H9 (cell line): Measurements from ENCODE around the gene C13orf46. TPM values are rescaled to one million over a fixed set of nuclear protein-coding genes. Genes with fewer than 3 reads are reported as not detected.
A peak's percentile ranks its signal among the peaks of the same experiment; 100 is the strongest.

Experiments used
- DNase-seq: peaks from one replicate; pipeline ENCODE4 v3.0.0-alpha.2; 2017
- H2AFZ ChIP-seq: one replicate; pipeline ENCODE4 v1.6.1; 2013; ENCODE audit warnings: mild to moderate bottlenecking, low read length, control low read depth, moderate library complexity
- H2AK5ac ChIP-seq: 2 replicates; pipeline ENCODE4 v1.6.1; 2013; ENCODE audit warnings: low read length, control low read depth, mixed read lengths; ENCODE audit not compliant: insufficient read length
- H2BK120ac ChIP-seq: one replicate; pipeline ENCODE4 v1.6.1; 2013; ENCODE audit warnings: low read depth, mild to moderate bottlenecking, low read length, control low read depth, inconsistent platforms; ENCODE audit not compliant: poor library complexity, severe bottlenecking
- H2BK12ac ChIP-seq: 2 replicates; pipeline ENCODE4 v1.6.1; 2013; ENCODE audit warnings: low read length, control low read depth, mixed read lengths, low read depth; ENCODE audit not compliant: insufficient read length
- H2BK15ac ChIP-seq: 2 replicates; pipeline ENCODE4 v1.6.1; 2013; ENCODE audit warnings: low read depth, low read length, control low read depth
- H2BK20ac ChIP-seq: one replicate; pipeline ENCODE4 v1.6.1; 2013; ENCODE audit warnings: low read depth, mild to moderate bottlenecking, low read length, control low read depth, inconsistent platforms; ENCODE audit not compliant: poor library complexity, severe bottlenecking
- H2BK5ac ChIP-seq: 2 replicates; pipeline ENCODE4 v1.6.1; 2013; ENCODE audit warnings: low read length, control low read depth, mixed read lengths; ENCODE audit not compliant: insufficient read length
- H3K14ac ChIP-seq: 2 replicates; pipeline ENCODE4 v1.6.1; 2013; ENCODE audit warnings: low read length, control low read depth; ENCODE audit not compliant: insufficient read depth
- H3K18ac ChIP-seq: 2 replicates; pipeline ENCODE4 v1.6.1; 2013; ENCODE audit warnings: low read depth, mild to moderate bottlenecking, mixed read lengths, low read length, control low read depth; ENCODE audit not compliant: insufficient read length
- H3K23ac ChIP-seq: 2 replicates; pipeline ENCODE4 v1.6.1; 2013; ENCODE audit warnings: low read length, control low read depth, mixed read lengths, low read depth; ENCODE audit not compliant: insufficient read length
- H3K23me2 ChIP-seq: 2 replicates; pipeline ENCODE4 v1.6.1; 2013; ENCODE audit warnings: low read depth, mild to moderate bottlenecking, mixed read lengths, low read length, control low read depth; ENCODE audit not compliant: insufficient read length, poor library complexity, severe bottlenecking
- H3K27ac ChIP-seq: 2 replicates; pipeline ENCODE4 v1.5.1; 2013; ENCODE audit warnings: low read length, control low read depth, mixed read lengths, low read depth; ENCODE audit not compliant: insufficient read length
- H3K27me3 ChIP-seq: 2 replicates; pipeline ENCODE4 v1.6.1; 2013; ENCODE audit warnings: low read length, control low read depth, inconsistent platforms; ENCODE audit not compliant: insufficient read depth
- H3K4ac ChIP-seq: 2 replicates; pipeline ENCODE4 v1.6.1; 2013; ENCODE audit warnings: low read depth, mild to moderate bottlenecking, control low read depth, inconsistent platforms, low read length, moderate library complexity
- H3K4me1 ChIP-seq: 2 replicates; pipeline ENCODE4 v1.6.1; 2013; ENCODE audit warnings: low read length, control low read depth, inconsistent platforms; ENCODE audit not compliant: insufficient read depth
- H3K4me2 ChIP-seq: 2 replicates; pipeline ENCODE4 v1.6.1; 2013; ENCODE audit warnings: low read length, control low read depth, mixed read lengths; ENCODE audit not compliant: insufficient read length, insufficient read depth
- H3K56ac ChIP-seq: 2 replicates; pipeline ENCODE4 v1.6.1; 2013; ENCODE audit warnings: low read depth, mild to moderate bottlenecking, mixed read lengths, low read length, control low read depth; ENCODE audit not compliant: insufficient read length
- H3K79me1 ChIP-seq: 2 replicates; pipeline ENCODE4 v1.6.1; 2013; ENCODE audit warnings: low read depth, mild to moderate bottlenecking, moderate library complexity, low read length, control low read depth, inconsistent platforms; ENCODE audit not compliant: insufficient read depth, poor library complexity, severe bottlenecking
- H3K79me2 ChIP-seq: 2 replicates; pipeline ENCODE4 v1.6.1; 2013; ENCODE audit warnings: low read length, control low read depth, inconsistent platforms; ENCODE audit not compliant: insufficient read depth
- H3K9ac ChIP-seq: 2 replicates; pipeline ENCODE4 v1.6.1; 2013; ENCODE audit warnings: low read length, control low read depth, mixed read lengths; ENCODE audit not compliant: insufficient read length; ENCODE audit errors: extremely low read depth
- H3K9me3 ChIP-seq: one replicate; pipeline ENCODE4 v1.6.1; 2013; ENCODE audit warnings: low read depth, low read length, inconsistent platforms; ENCODE audit not compliant: control insufficient read depth
- H3T11ph ChIP-seq: one replicate; pipeline ENCODE4 v1.6.1; 2013; ENCODE audit warnings: mild to moderate bottlenecking, low read length, control low read depth, inconsistent platforms
- H4K20me1 ChIP-seq: one replicate; pipeline ENCODE4 v1.6.1; 2013; ENCODE audit not compliant: control insufficient read depth, insufficient read length, insufficient read depth
- H4K5ac ChIP-seq: 2 replicates; pipeline ENCODE4 v1.6.1; 2013; ENCODE audit warnings: low read depth, mild to moderate bottlenecking, mixed read lengths, low read length, control low read depth; ENCODE audit not compliant: insufficient read length
- H4K8ac ChIP-seq: replicated peaks from 2 replicates; pipeline ENCODE4 v1.6.1; 2013; ENCODE audit warnings: low read length, control low read depth, mixed read lengths, low read depth; ENCODE audit not compliant: insufficient read length
- H4K91ac ChIP-seq: 2 replicates; pipeline ENCODE4 v1.6.1; 2013; ENCODE audit warnings: low read depth, mild to moderate bottlenecking, moderate library complexity, mixed read lengths, low read length, control low read depth; ENCODE audit not compliant: insufficient read length
- H3K27ac Mint-ChIP-seq, 3 experiments: 2 replicates in 2 of 3; 3 replicates in 1 of 3; pipeline ENCODE4 v1.8.0; 2020 to 2021; ENCODE audit warnings: mixed read lengths in 3 of 3, mild to moderate bottlenecking in 1 of 3, moderate library complexity in 1 of 3
- H3K27me3 Mint-ChIP-seq: 2 replicates; pipeline ENCODE4 v1.8.0; 2021; ENCODE audit warnings: low read depth, mild to moderate bottlenecking, moderate library complexity, mixed read lengths
- H3K36me3 Mint-ChIP-seq, 3 experiments: 2 replicates in 2 of 3; 3 replicates in 1 of 3; pipeline ENCODE4 v1.8.0; 2020 to 2021; ENCODE audit warnings: low read depth in 3 of 3, mixed read lengths in 3 of 3; ENCODE audit not compliant: insufficient read depth in 1 of 3
- H3K4me1 Mint-ChIP-seq, 2 experiments: 2 replicates each; pipeline ENCODE4 v1.8.0; 2020; ENCODE audit warnings: mixed read lengths in 2 of 2
- H3K4me3 Mint-ChIP-seq, 2 experiments: 2 replicates in 1 of 2; 3 replicates in 1 of 2; pipeline ENCODE4 v1.8.0; 2020 to 2021; ENCODE audit warnings: mild to moderate bottlenecking in 2 of 2, mixed read lengths in 2 of 2, moderate library complexity in 1 of 2
- H3K9me3 Mint-ChIP-seq, 2 experiments: 2 replicates in 1 of 2; 3 replicates in 1 of 2; pipeline ENCODE4 v1.8.0; 2020; ENCODE audit warnings: mild to moderate bottlenecking in 2 of 2, mixed read lengths in 2 of 2, moderate library complexity in 1 of 2
- WGBS: extraction: QIAGEN DNeasy Blood & Tissue Kit; methylation state at CpG from one replicate; pipeline ENCODE4 v1.1.7; 2013; ENCODE audit warnings: missing lambda C conversion rate, low lambda C conversion rate, mixed read lengths; ENCODE audit not compliant: insufficient read length; ENCODE audit errors: extremely low coverage; 5-methylcytosine and 5-hydroxymethylcytosine counted together
- total RNA-seq: library from RNA; stranded (reverse); gene quantifications from 2 replicates; pipeline ENCODE4 v1.2.1, GENCODE V29; 2021
- TF ChIP-seq, protein P1 (sequence below): fragments of 200-600 bp; sonication (generic); conservative IDR thresholded peaks from 3 replicates; pipeline ENCODE4 v1.8.0; 2021; ENCODE audit warnings: antibody characterized with exemption, mild to moderate bottlenecking

Gene C13orf46
- total RNA-seq, 1 experiment from 2014 or later, result 0.55 TPM

DNA sequence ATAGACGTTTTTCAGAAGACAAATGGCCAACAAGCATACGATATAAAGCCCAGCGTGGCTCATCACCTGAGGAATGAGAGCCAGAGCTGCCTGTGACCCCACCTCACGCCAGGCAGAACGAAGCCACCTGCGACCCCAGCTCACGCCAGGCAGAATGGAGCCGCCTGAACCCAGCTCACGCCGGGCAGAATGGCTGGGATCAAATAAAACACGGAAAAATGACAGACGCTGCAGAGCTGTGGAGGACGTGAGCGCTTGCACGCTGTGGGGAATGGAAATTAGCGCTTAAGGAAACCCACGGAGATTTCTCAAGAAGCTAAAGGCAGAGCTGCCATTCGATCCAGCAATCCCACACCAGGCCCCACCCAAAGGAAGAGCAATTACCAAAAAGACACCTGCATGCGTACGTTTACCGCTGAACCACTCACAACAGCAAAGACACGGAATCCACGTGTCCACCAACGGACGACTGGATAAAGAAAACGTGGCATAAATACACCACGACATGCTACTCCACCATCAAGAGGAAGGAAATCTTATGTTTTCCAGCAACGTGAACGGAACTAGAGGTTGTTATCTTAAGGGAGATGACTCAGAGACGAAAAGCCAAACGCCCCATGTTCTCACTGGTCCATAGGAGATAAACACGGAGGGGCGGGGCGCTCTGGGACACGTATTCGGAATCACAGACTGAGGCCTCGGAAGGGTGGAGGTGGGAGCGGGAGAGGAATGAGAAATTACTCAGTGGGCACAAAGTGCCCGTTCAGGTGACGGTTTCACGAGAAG is 30.7 kb upstream of the C13orf46 start:
- H3K79me2 ChIP-seq, result no peaks in the 10 kb centered on the region
- H3K27me3 ChIP-seq, result no peaks in the 10 kb centered on the region
- H3K79me1 ChIP-seq, result no peaks in the 10 kb centered on the region
- no peak overlapping the region for H2BK12ac ChIP-seq
- H3K14ac ChIP-seq, result no peak overlapping the region
- H2BK15ac ChIP-seq, result no peak overlapping the region
- no peak overlapping the region for H3K9ac ChIP-seq
- H2BK20ac ChIP-seq, result no peak overlapping the region
- no peak overlapping the region for H3T11ph ChIP-seq
- WGBS, result no CpG with 5 or more reads among the region's 41 CpGs
- Mint-ChIP-seq H3K4me3 (no peak overlapping the region), H3K27me3 (no peaks in the 10 kb centered on the region), H3K27ac (peak overlapping the region in 1 of 3 experiments; percentile 88; a peak in 2 of 7 replicates), H3K36me3 (peaks cover 5 to 6% (median 5%) of the 10 kb centered on the region in 3 experiments; a peak in 5 of 7 replicates), H3K4me1 (0 out of 4 replicates have a peak, but pooled peaks cover 0 to 4% of the 10 kb centered on the region in 2 experiments), H3K9me3 (no peaks in the 10 kb centered on the region)
- H3K56ac ChIP-seq, result no peak overlapping the region
- no peak overlapping the region for H2BK5ac ChIP-seq
- no peak overlapping the region for H3K23ac ChIP-seq
- H3K4me2 ChIP-seq, result no peak overlapping the region
- no peak overlapping the region for H3K18ac ChIP-seq
- H3K4me1 ChIP-seq, result no peaks in the 10 kb centered on the region
- H3K27ac ChIP-seq, result no peak overlapping the region
- no peaks in the 10 kb centered on the region for H4K20me1 ChIP-seq
- TF ChIP-seq, protein P1, sequence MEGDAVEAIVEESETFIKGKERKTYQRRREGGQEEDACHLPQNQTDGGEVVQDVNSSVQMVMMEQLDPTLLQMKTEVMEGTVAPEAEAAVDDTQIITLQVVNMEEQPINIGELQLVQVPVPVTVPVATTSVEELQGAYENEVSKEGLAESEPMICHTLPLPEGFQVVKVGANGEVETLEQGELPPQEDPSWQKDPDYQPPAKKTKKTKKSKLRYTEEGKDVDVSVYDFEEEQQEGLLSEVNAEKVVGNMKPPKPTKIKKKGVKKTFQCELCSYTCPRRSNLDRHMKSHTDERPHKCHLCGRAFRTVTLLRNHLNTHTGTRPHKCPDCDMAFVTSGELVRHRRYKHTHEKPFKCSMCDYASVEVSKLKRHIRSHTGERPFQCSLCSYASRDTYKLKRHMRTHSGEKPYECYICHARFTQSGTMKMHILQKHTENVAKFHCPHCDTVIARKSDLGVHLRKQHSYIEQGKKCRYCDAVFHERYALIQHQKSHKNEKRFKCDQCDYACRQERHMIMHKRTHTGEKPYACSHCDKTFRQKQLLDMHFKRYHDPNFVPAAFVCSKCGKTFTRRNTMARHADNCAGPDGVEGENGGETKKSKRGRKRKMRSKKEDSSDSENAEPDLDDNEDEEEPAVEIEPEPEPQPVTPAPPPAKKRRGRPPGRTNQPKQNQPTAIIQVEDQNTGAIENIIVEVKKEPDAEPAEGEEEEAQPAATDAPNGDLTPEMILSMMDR, result no peak
- H3K23me2 ChIP-seq, result no peaks in the 10 kb centered on the region
- DNase-seq, result no peak
- H4K8ac ChIP-seq, result no peak overlapping the region
- H3K4ac ChIP-seq, result no peak overlapping the region
- no peak overlapping the region for H4K5ac ChIP-seq
- no peak overlapping the region for H2AFZ ChIP-seq
- no peak overlapping the region for H2BK120ac ChIP-seq
- H4K91ac ChIP-seq, result no peak overlapping the region
- no peaks in the 10 kb centered on the region for H3K9me3 ChIP-seq
- no peak overlapping the region for H2AK5ac ChIP-seq
